ENCODE results near the gene RNF183. TPM values are rescaled to one million over a fixed set of nuclear protein-coding genes. Genes with fewer than 3 reads are reported as not detected.

RNF183 gene
- total and polyA plus RNA-seq, 2 of the 4 experiments (the other 2 are of a cell fraction), result not detected

- no peak overlapping the region for H3K23ac ChIP-seq (ENCODE audit: low read depth, low read length)
- peaks cover 15% of the 10 kb centered on the region for H3K36me3 ChIP-seq (ENCODE audit: control insufficient read depth, insufficient read depth, low read length)
- dilution Hi-C loops (cut with HindIII; ENCODE audit: low sequenced_read_pairs, unreplicated experiment), result no loop called here
- no peak for TF ChIP-seq BHLHE40 (IDR thresholded peaks at IDR 0.05; ENCODE audit: low read depth, low read length)
- TF ChIP-seq MAZ (IDR thresholded peaks at IDR 0.05; ENCODE audit: borderline replicate concordance, low read depth, low read length), result no peak
- no peak for TF ChIP-seq MXI1 (IDR thresholded peaks at IDR 0.05; ENCODE audit: borderline replicate concordance, low read depth, low read length)
- TF ChIP-seq, protein P1, sequence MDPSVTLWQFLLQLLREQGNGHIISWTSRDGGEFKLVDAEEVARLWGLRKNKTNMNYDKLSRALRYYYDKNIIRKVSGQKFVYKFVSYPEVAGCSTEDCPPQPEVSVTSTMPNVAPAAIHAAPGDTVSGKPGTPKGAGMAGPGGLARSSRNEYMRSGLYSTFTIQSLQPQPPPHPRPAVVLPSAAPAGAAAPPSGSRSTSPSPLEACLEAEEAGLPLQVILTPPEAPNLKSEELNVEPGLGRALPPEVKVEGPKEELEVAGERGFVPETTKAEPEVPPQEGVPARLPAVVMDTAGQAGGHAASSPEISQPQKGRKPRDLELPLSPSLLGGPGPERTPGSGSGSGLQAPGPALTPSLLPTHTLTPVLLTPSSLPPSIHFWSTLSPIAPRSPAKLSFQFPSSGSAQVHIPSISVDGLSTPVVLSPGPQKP (IDR thresholded peaks at IDR 0.05; ENCODE audit: borderline replicate concordance, low read depth, low read length), result no peak
- TF ChIP-seq POLR2A (IDR thresholded peaks at IDR 0.05; ENCODE audit: low read depth, low read length), result no peak
- no peak for TF ChIP-seq FOS (IDR thresholded peaks at IDR 0.05; ENCODE audit: low read depth, low read length)
- no peak for TF ChIP-seq CTCF (conservative IDR thresholded peaks at IDR 0.05; ENCODE audit: low read depth, low read length)
- no peak for TF ChIP-seq MAFK (IDR thresholded peaks at IDR 0.05; ENCODE audit: low read depth, low read length)
- TF ChIP-seq SMC3 (IDR thresholded peaks at IDR 0.05; ENCODE audit: low read depth, low read length), result no peak
- no peak overlapping the region for H3K56ac ChIP-seq (ENCODE audit: extremely low read depth, insufficient read depth, low read length)
- H2AK5ac ChIP-seq (ENCODE audit: low read depth, low read length), result no peak overlapping the region
- H3K14ac ChIP-seq (replicated peaks; ENCODE audit: low read depth, low read length), result no peak overlapping the region
- no peak overlapping the region for H3K4me3 ChIP-seq (ENCODE audit: insufficient read depth, low read depth, low read length)
- DNase-seq, result no peak
- H2BK5ac ChIP-seq (ENCODE audit: low read depth, low read length, poor library complexity, severe bottlenecking), result no peak overlapping the region
- H3K9ac ChIP-seq (ENCODE audit: low read depth, low read length), result no peak overlapping the region
- H3K27me3 ChIP-seq (ENCODE audit: control insufficient read depth, insufficient read depth, low read length), result no peaks in the 10 kb centered on the region
- H2AK9ac ChIP-seq (replicated peaks; ENCODE audit: low read depth, low read length, poor library complexity), result no peak overlapping the region
- no CpG with 5 or more reads among the region's 1 CpG for WGBS, 2 experiments (ENCODE audit: extremely low coverage in 2 of 2, insufficient read length in 1 of 2)
- no peak overlapping the region for H4K8ac ChIP-seq (ENCODE audit: low read depth in 2 of 2, low read length in 2 of 2)
- no peak overlapping the region for H3K27ac ChIP-seq (ENCODE audit: insufficient read depth, low read length)
- H3K4me1 ChIP-seq (ENCODE audit: control insufficient read depth, insufficient read depth, low read length), result no peaks in the 10 kb centered on the region
- in situ Hi-C loops (cut with MboI; ENCODE audit: low sequenced_read_pairs), result no loop called here
- no peak overlapping the region for H2BK20ac ChIP-seq (ENCODE audit: low read depth, low read length)
- peaks cover 4 to 27% of the 10 kb centered on the region in 2 experiments; a peak in 3 of 4 replicates for H3K79me1 ChIP-seq (ENCODE audit: low read depth in 1 of 2, low read length in 2 of 2)
- no peak overlapping the region for H2BK120ac ChIP-seq (ENCODE audit: low read depth, low read length)
- no peak overlapping the region for H2AFZ ChIP-seq (replicated peaks; ENCODE audit: low read length, poor library complexity)
- H3K9me1 ChIP-seq (ENCODE audit: insufficient read depth, low read length), result peaks cover 3% of the 10 kb centered on the region; the same call in 1 of the 2 replicates
- no peak overlapping the region for H4K5ac ChIP-seq (ENCODE audit: low read depth, low read length)
- H3K4ac ChIP-seq (ENCODE audit: low read depth, low read length), result no peak overlapping the region
- H4K20me1 ChIP-seq (ENCODE audit: insufficient read depth, low read length), result peaks cover 8% of the 10 kb centered on the region; the same call in 1 of the 2 replicates
- no peak overlapping the region for H3K18ac ChIP-seq (ENCODE audit: low read depth, low read length)
- no peak for ATAC-seq (ENCODE audit: low read depth)
- no peak overlapping the region for H2BK15ac ChIP-seq (ENCODE audit: low read depth, low read length)
- BruUV-seq (replicated peaks), result no TSS peak
- ChIA-PET CTCF (no interaction called here), POLR2A (ENCODE audit: unreplicated experiment) (no interaction called here)
- intact Hi-C loops (cut with micrococcal nuclease), result no loop called here
- H3K9me3 ChIP-seq (ENCODE audit: control insufficient read depth, insufficient read depth, low read length), result peaks cover 2% of the 10 kb centered on the region; the same call in 1 of the 2 replicates
- H3K4me2 ChIP-seq (ENCODE audit: low read depth, low read length), result no peak overlapping the region
- no peak overlapping the region for H4K91ac ChIP-seq (ENCODE audit: insufficient read depth, low read depth, low read length)
Measured at GRCh38 chr9:113254991-113255390, 48.2 kb downstream of the RNF183 start.
